Testis (tissue), 3 donors: ENCODE measurements around the gene RPL28. TPM values are rescaled to one million over a fixed set of nuclear protein-coding genes. Genes with fewer than 3 reads are reported as not detected.

Source experiments
- DNase-seq: peaks from one replicate; pipeline ENCODE4 v3.0.0-alpha.2; 2019
- H3K27ac ChIP-seq, 2 donors: fragments of 200-600 bp; sonication (generic); one replicate each; pipeline ENCODE4 v1.5.1; 2019
- H3K27me3 ChIP-seq: fragments of 200-600 bp; sonication (generic); one replicate; pipeline ENCODE4 v1.5.1; 2019
- H3K36me3 ChIP-seq: fragments of 200-600 bp; sonication (generic); one replicate; pipeline ENCODE4 v1.5.1; 2017; ENCODE audit warnings: low read depth; ENCODE audit errors: missing control alignments
- H3K4me1 ChIP-seq: fragments of 200-600 bp; sonication (generic); one replicate; pipeline ENCODE4 v1.5.1; 2019
- H3K4me3 ChIP-seq, 2 donors: fragments of 200-600 bp; sonication (generic); one replicate each; pipeline ENCODE4 v1.5.1; 2017 to 2019
- H3K9me3 ChIP-seq: fragments of 200-600 bp; sonication (generic); one replicate; pipeline ENCODE4 v1.5.1; 2017
- POLR2A ChIP-seq: fragments of 450-650 bp; IDR thresholded peaks from one replicate; pipeline ENCODE4 v1.6.1; 2017; ENCODE audit warnings: antibody characterized with exemption, mild to moderate bottlenecking, moderate library complexity
- WGBS, 2 donors: methylation state at CpG; one replicate each; pipeline ENCODE4 v1.1.5; 2018; 5-methylcytosine and 5-hydroxymethylcytosine counted together
- intact Hi-C: fragments of 100-400 bp; cut with DNase I; formaldehyde crosslinking; loops from one replicate; pipeline ENCODE4 v1.15.1; 2023; ENCODE audit warnings: low total_unique reads
- polyA plus RNA-seq: library from polyadenylated mRNA; stranded (reverse); fragments of 350-450 nt; fragmentation: Illumina TruSeq; extraction: RNeasy Lipid Tissue Mini Kit (QIAGEN cat#74804); gene quantifications from one replicate; pipeline ENCODE4 v1.2.3, GENCODE V29; 2014; ENCODE audit warnings: low read depth, low replicate concordance; ENCODE audit not compliant: insufficient read depth
- total RNA-seq, 2 donors: library from RNA; depleted of rRNA; stranded (reverse); fragments of >200 nt; gene quantifications; one replicate each; pipeline ENCODE4 v1.2.3, GENCODE V29; 2016
- TF ChIP-seq, protein P1 (sequence below), 3 experiments: fragments of 450-650 bp in 2 of 3; fragments of 200-600 bp in 1 of 3; sonication (generic) in 1 of 3; IDR thresholded peaks; one replicate each; pipeline ENCODE4 v1.5.1; 2016 to 2019; ENCODE audit warnings: antibody characterized with exemption in 3 of 3, mild to moderate bottlenecking in 2 of 3, moderate library complexity in 1 of 3

Gene RPL28
- total and polyA plus RNA-seq, 3 donors from 2014 or later: 284 to 1,024 (median 624) TPM

DNA sequence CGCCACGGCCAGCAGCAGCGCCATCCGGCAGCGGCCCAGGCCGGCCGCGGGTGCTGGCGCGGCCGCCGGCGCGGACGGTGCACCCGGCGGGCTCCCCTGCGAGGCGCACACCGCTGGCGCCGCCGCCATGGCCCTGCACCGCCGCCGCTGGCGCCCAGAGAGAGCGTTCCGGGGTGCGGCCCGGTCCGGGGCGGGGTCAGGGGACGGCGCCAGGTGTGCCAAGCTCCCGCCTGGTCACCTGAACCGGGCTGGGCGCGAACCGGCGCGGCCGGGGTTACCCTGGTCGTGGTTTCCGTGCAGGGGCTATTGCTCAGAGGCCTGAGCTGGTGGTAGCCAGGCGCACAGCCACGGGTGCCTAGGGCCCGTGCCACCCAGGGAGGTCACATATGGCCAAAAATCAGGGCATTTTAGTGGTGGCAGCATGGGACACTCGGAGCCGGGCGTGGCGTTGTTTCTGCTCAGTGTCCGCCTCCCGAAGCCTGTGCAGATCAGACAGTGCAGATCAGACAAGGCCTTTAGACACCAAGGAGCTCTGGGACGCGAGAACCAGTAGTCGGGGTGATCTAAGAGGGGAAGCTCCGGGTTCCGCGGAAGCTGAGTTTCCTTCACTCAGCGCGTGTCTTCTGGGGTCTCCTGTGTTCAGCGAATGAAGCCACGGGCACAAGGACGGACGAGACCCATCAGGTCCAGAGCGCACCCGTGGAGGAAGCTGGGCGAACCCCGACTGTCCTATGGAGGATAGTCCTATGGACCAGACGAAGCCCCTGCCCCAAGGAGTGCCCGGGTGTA, 1.4 kb upstream of the RPL28 start, which contains the start of gene TMEM238:
TMEM238 (minus strand) TSS at position 162 of the 789 bp plus-strand sequence; CDS start at position 129, 33 bp downstream.
- intact Hi-C loops: loop anchor here (5.0 kb wide), 1 partner anchor 42 kb away; no protein-coding TSS in a partner anchor
- peak within 1 kb of the TSS; percentile 80 to 92 for H3K4me3 ChIP-seq
- 17 to 34% methylated on average over 11 to 71 of the region's 72 CpGs for WGBS, 2 donors
- DNase-seq: peak; percentile 32
- peaks cover 37% of the 10 kb centered on the region for H3K4me1 ChIP-seq
- H3K27me3 ChIP-seq: no peaks in the 10 kb centered on the region
- H3K27ac ChIP-seq: peak within 1 kb of the TSS; percentile 92 to 93
- TF ChIP-seq POLR2A: no peak
- TF ChIP-seq, protein P1, sequence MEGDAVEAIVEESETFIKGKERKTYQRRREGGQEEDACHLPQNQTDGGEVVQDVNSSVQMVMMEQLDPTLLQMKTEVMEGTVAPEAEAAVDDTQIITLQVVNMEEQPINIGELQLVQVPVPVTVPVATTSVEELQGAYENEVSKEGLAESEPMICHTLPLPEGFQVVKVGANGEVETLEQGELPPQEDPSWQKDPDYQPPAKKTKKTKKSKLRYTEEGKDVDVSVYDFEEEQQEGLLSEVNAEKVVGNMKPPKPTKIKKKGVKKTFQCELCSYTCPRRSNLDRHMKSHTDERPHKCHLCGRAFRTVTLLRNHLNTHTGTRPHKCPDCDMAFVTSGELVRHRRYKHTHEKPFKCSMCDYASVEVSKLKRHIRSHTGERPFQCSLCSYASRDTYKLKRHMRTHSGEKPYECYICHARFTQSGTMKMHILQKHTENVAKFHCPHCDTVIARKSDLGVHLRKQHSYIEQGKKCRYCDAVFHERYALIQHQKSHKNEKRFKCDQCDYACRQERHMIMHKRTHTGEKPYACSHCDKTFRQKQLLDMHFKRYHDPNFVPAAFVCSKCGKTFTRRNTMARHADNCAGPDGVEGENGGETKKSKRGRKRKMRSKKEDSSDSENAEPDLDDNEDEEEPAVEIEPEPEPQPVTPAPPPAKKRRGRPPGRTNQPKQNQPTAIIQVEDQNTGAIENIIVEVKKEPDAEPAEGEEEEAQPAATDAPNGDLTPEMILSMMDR (IDR thresholded peaks at IDR 0.05): no peak
- H3K9me3 ChIP-seq: no peaks in the 10 kb centered on the region
- no peaks in the 10 kb centered on the region for H3K36me3 ChIP-seq

GRCh38 chr19:55384920-55385723, 610 bp upstream of the RPL28 start:
- H3K4me1 ChIP-seq: peaks cover 37% of the 10 kb centered on the region
- no peaks in the 10 kb centered on the region for H3K9me3 ChIP-seq
- H3K36me3 ChIP-seq: no peaks in the 10 kb centered on the region
- peak overlapping the region; percentile 80 to 92 for H3K4me3 ChIP-seq
- 2 to 3% methylated on average over 26 to 34 of the region's 34 CpGs for WGBS, 2 donors
- DNase-seq: peak; percentile 98
- TF ChIP-seq, protein P1 (IDR thresholded peaks at IDR 0.05): no peak
- no peak for TF ChIP-seq POLR2A
- H3K27me3 ChIP-seq: no peaks in the 10 kb centered on the region
- intact Hi-C loops: loop anchor here (5.0 kb wide), 1 partner anchor 43 kb away; no protein-coding TSS in a partner anchor
- H3K27ac ChIP-seq: peak overlapping the region; percentile 92 to 93

DNA sequence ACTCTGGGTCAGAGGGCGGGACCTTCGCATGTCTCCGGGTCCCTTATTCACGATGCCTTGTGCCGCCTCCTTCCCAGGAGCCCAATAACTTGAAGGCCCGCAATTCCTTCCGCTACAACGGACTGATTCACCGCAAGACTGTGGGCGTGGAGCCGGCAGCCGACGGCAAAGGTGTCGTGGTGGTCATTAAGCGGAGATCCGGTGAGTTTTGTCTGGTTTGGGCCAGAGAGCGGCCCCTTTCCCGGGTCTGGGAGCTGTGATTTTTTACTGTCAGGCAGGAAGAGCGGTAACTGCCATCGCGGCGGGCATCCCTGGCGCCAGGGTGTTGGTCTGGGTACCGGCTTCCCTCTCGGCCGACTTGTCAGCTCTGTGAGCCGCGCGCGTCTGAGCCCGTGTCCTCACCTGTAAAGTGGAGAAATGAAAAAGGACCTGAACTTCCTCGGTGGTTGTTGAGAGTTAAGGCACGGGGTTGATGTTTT, 800 bp downstream of the RPL28 start:
- intact Hi-C loops: no loop called here

DNA sequence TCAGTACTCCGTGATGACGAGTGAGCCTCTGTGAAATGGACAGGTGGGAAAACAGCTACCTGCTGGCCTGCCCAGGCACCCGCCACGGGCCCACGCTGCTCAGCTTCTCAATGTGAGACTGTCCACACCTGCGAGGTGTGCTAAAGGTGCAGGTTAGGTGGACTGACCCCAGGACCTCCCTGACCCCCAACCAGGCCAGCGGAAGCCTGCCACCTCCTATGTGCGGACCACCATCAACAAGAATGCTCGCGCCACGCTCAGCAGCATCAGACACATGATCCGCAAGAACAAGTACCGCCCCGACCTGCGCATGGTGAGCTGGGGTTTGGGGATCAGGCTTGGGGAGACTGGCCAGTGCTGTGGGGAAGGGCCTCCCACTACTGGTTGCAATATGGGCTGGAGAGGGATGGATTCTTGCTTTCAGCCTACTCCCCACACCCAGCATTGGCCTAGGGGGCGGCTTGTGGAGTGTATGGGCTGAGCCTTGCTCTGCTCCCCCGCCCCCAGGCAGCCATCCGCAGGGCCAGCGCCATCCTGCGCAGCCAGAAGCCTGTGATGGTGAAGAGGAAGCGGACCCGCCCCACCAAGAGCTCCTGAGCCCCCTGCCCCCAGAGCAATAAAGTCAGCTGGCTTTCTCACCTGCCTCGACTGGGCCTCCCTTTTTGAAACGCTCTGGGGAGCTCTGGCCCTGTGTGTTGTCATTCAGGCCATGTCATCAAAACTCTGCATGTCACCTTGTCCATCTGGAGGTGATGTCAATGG, 2.2 kb downstream of the RPL28 start:
- no peaks in the 10 kb centered on the region for H3K36me3 ChIP-seq
- no peak overlapping the region for H3K4me3 ChIP-seq
- no peaks in the 10 kb centered on the region for H3K9me3 ChIP-seq
- TF ChIP-seq POLR2A: no peak
- TF ChIP-seq, protein P1 (IDR thresholded peaks at IDR 0.05): no peak
- peaks cover 40% of the 10 kb centered on the region for H3K4me1 ChIP-seq
- 82 to 85% methylated on average over 15 to 24 of the region's 24 CpGs for WGBS, 2 donors
- H3K27ac ChIP-seq: no peak overlapping the region
- DNase-seq: no peak
- H3K27me3 ChIP-seq: no peaks in the 10 kb centered on the region
- intact Hi-C loops: no loop called here

More for the DNA sequence above, 800 bp downstream of the RPL28 start:
- Histone ChIP-seq H3K36me3 (no peaks in the 10 kb centered on the region), H3K27me3 (no peaks in the 10 kb centered on the region), H3K9me3 (no peaks in the 10 kb centered on the region), H3K4me1 (peaks cover 39% of the 10 kb centered on the region), H3K4me3 (peak overlapping the region; percentile 80 to 92), H3K27ac (peak overlapping the region in 1 of 2 donors; percentile 93)
- no peak for DNase-seq
- 1 to 2% methylated on average over 20 to 33 of the region's 33 CpGs for WGBS, 2 donors
- TF ChIP-seq, protein P1 (IDR thresholded peaks at IDR 0.05): no peak
- no peak for TF ChIP-seq POLR2A
